SIG-M5 treated with dmso at 0.1 percent for 504 hours (cell line): Measurements from ENCODE around the gene TAOK1.

Source experiments
- DNase-seq: peaks from one replicate; lab custom pipeline; 2025; ENCODE audit not compliant: unreplicated experiment; lab: John Stamatoyannopoulos, UW

Gene TAOK1

GRCh38 chr17:29593591-29594518, 203.7 kb downstream of the TAOK1 start:
- peak; percentile 32 for DNase-seq

GRCh38 chr17:29594519-29595090, 204.4 kb downstream of the TAOK1 start:
- no peak for DNase-seq

- no peak for DNase-seq
These were observed 205.2 kb downstream of the TAOK1 start for GRCh38 chr17:29595107-29595942.

- no peak for DNase-seq
These were observed 206.0 kb downstream of the TAOK1 start for GRCh38 chr17:29595943-29596774.

- DNase-seq, result no peak
These were observed 206.6 kb downstream of the TAOK1 start for GRCh38 chr17:29596811-29597210.

- DNase-seq, result no peak
These were observed 207.4 kb downstream of the TAOK1 start for GRCh38 chr17:29597361-29598172.
